ENCODE measurements around the gene SEC14L6. TPM values are rescaled to one million over a fixed set of nuclear protein-coding genes. Genes with fewer than 3 reads are reported as not detected.

The SEC14L6 gene
- total RNA-seq, 2 experiments from 2014 or later, result not detected

- ATAC-seq (ENCODE audit: poor library complexity), result no peak
- Mint-ChIP-seq H3K9me3 (no peaks in the 10 kb centered on the region), H3K36me3 (ENCODE audit: low read depth) (no peaks in the 10 kb centered on the region), H3K27me3 (peaks cover 15% of the 10 kb centered on the region), H3K4me1 (ENCODE audit: low read depth) (no peaks in the 10 kb centered on the region), H3K4me3 (no peak overlapping the region), H3K27ac (no peak overlapping the region)
- no peaks in the 10 kb centered on the region for H3K4me1 ChIP-seq (ENCODE audit: insufficient read depth, low read length)
- peaks cover 5 to 6% of the 10 kb centered on the region in 2 experiments for H3K27me3 ChIP-seq (ENCODE audit: control insufficient read depth in 1 of 2, insufficient read depth in 2 of 2, low read length in 2 of 2)
- intact Hi-C loops (cut with DNase I, micrococcal nuclease), result loop anchor here in 1 of 2 experiments (5.0 kb wide), 1 partner anchor 868 kb away; no protein-coding TSS in a partner anchor
- CTCF ChIA-PET, result no interaction called here
- H3K27ac ChIP-seq (ENCODE audit: low read depth in 1 of 2, low read length in 2 of 2), result no peak overlapping the region
- TF ChIP-seq CTCF (IDR thresholded peaks at IDR 0.05), result no peak
- POLR2A ChIA-PET, result no interaction called here
- H3K4me3 ChIP-seq (ENCODE audit: low read length), result no peak overlapping the region
- no peaks in the 10 kb centered on the region for H3K9me3 ChIP-seq (ENCODE audit: control insufficient read depth in 1 of 2, insufficient read depth in 1 of 2, low read length in 2 of 2)
- DNase-seq, result no peak
- no peaks in the 10 kb centered on the region for H3K36me3 ChIP-seq (ENCODE audit: insufficient read depth, low read length)
Observed at GRCh38 chr22:30535182-30535581, 11.4 kb downstream of the SEC14L6 start.

GRCh38 chr22:30531651-30532608, 14.6 kb downstream of the SEC14L6 start:
- no peak overlapping the region for H3K4me3 ChIP-seq (ENCODE audit: low read length)
- Mint-ChIP-seq H3K27me3 (no peaks in the 10 kb centered on the region), H3K27ac (no peak overlapping the region), H3K36me3 (ENCODE audit: low read depth) (no peaks in the 10 kb centered on the region), H3K4me3 (no peak overlapping the region), H3K9me3 (no peaks in the 10 kb centered on the region), H3K4me1 (ENCODE audit: low read depth) (no peaks in the 10 kb centered on the region)
- peaks cover 0 to 3% of the 10 kb centered on the region in 2 experiments for H3K27me3 ChIP-seq (ENCODE audit: control insufficient read depth in 1 of 2, insufficient read depth in 2 of 2, low read length in 2 of 2)
- no peaks in the 10 kb centered on the region for H3K36me3 ChIP-seq (ENCODE audit: insufficient read depth, low read length)
- no peak for DNase-seq
- H3K9me3 ChIP-seq (ENCODE audit: control insufficient read depth in 1 of 2, insufficient read depth in 1 of 2, low read length in 2 of 2), result no peaks in the 10 kb centered on the region
- ATAC-seq (ENCODE audit: poor library complexity), result no peak
- ChIA-PET CTCF (no interaction called here), POLR2A (no interaction called here)
- H3K4me1 ChIP-seq (ENCODE audit: insufficient read depth, low read length), result no peaks in the 10 kb centered on the region
- intact Hi-C loops (cut with DNase I, micrococcal nuclease), result no loop called here
- no peak for TF ChIP-seq CTCF (IDR thresholded peaks at IDR 0.05)
- H3K27ac ChIP-seq (ENCODE audit: low read depth in 1 of 2, low read length in 2 of 2), result no peak overlapping the region

GRCh38 chr22:30526656-30527055, 19.9 kb downstream of the SEC14L6 start:
- ChIA-PET POLR2A (no interaction called here), CTCF (no interaction called here)
- no peak for DNase-seq
- H3K36me3 ChIP-seq (ENCODE audit: insufficient read depth, low read length), result no peaks in the 10 kb centered on the region
- ATAC-seq (ENCODE audit: poor library complexity), result no peak
- H3K9me3 ChIP-seq (ENCODE audit: control insufficient read depth in 1 of 2, insufficient read depth in 1 of 2, low read length in 2 of 2), result peaks cover 0 to 3% of the 10 kb centered on the region in 2 experiments
- H3K4me3 Mint-ChIP-seq, result no peak overlapping the region
- H3K4me1 Mint-ChIP-seq (ENCODE audit: low read depth), result no peaks in the 10 kb centered on the region
- H3K27ac ChIP-seq (ENCODE audit: low read depth in 1 of 2, low read length in 2 of 2), result no peak overlapping the region
- intact Hi-C loops (cut with DNase I, micrococcal nuclease), result no loop called here
- no peaks in the 10 kb centered on the region for H3K36me3 Mint-ChIP-seq (ENCODE audit: low read depth)
- no peak overlapping the region for H3K27ac Mint-ChIP-seq
- H3K9me3 Mint-ChIP-seq, result no peaks in the 10 kb centered on the region
- no peak for TF ChIP-seq CTCF (IDR thresholded peaks at IDR 0.05)
- H3K4me3 ChIP-seq (ENCODE audit: low read length), result no peak overlapping the region
- peaks cover 0 to 3% of the 10 kb centered on the region in 2 experiments for H3K27me3 ChIP-seq (ENCODE audit: control insufficient read depth in 1 of 2, insufficient read depth in 2 of 2, low read length in 2 of 2)
- H3K27me3 Mint-ChIP-seq, result peaks cover 4% of the 10 kb centered on the region
- no peaks in the 10 kb centered on the region for H3K4me1 ChIP-seq (ENCODE audit: insufficient read depth, low read length)
